G401 (cell line): Measurements from ENCODE around the gene RUBCNL. TPM values are rescaled to one million over a fixed set of nuclear protein-coding genes. Genes with fewer than 3 reads are reported as not detected.
A peak's percentile ranks its signal among the peaks of the same experiment; 100 is the strongest.
"Not testable (repeated sequence)": the region's sequence is repeated elsewhere in the genome, so short reads cannot be mapped to it uniquely, and the experiment has no call there.

Experiments
- DNase-seq: peaks from one replicate; pipeline ENCODE4 v3.0.0-alpha.2; 2015; ENCODE audit warnings: low spot score
- in situ Hi-C: cut with HindIII; loops from 2 replicates; pipeline ENCODE4 v1.10.0; 2016; ENCODE audit warnings: low sequenced_read_pairs, mixed read lengths
- total RNA-seq: library from RNA; depleted of rRNA; stranded (reverse); fragments of >200 nt; shearing (Covaris generic); gene quantifications from 2 replicates; pipeline ENCODE4 v1.2.3, GENCODE V29; 2014; rRNA removed

Gene RUBCNL
- not detected in 2 replicates for total RNA-seq

GRCh38 chr13:46387064-46387851 is at the start of gene RUBCNL:
Gene RUBCNL, minus strand, starts transcription at chr13:46387252. Its CDS starts 14,777 bp downstream, at chr13:46372475.
- in situ Hi-C loops = no loop called here
- DNase-seq = no peak

- in situ Hi-C loops, DNase-seq: not testable (repeated sequence)
These were observed 42.5 kb upstream of the RUBCNL start for GRCh38 chr13:46429558-46429957.

GRCh38 chr13:46405457-46405856 is 18.4 kb upstream of the RUBCNL start:
- in situ Hi-C loops = no loop called here
- DNase-seq = no peak

GRCh38 chr13:46404733-46405100 is 17.7 kb upstream of the RUBCNL start:
- in situ Hi-C loops = no loop called here
- DNase-seq = no peak

- in situ Hi-C loops = no loop called here
- no peak for DNase-seq
These were observed 17.0 kb upstream of the RUBCNL start for GRCh38 chr13:46403851-46404732.

GRCh38 chr13:46402178-46402577 is 15.1 kb upstream of the RUBCNL start:
- DNase-seq = no peak
- in situ Hi-C loops = no loop called here

GRCh38 chr13:46401432-46401831 is 14.4 kb upstream of the RUBCNL start:
- DNase-seq = no peak
- in situ Hi-C loops = no loop called here

GRCh38 chr13:46396341-46396740 is 9.3 kb upstream of the RUBCNL start:
- in situ Hi-C loops = no loop called here
- no peak for DNase-seq

- no peak for DNase-seq
- in situ Hi-C loops = no loop called here
These were observed 5.9 kb upstream of the RUBCNL start for GRCh38 chr13:46392967-46393366.

GRCh38 chr13:46389457-46390451 is 2.7 kb upstream of the RUBCNL start:
- peak; percentile 46 for DNase-seq
- in situ Hi-C loops = no loop called here

- DNase-seq = no peak
- in situ Hi-C loops = no loop called here
These were observed 1.8 kb upstream of the RUBCNL start for GRCh38 chr13:46388846-46389245.

GRCh38 chr13:46388308-46388707 is 1.3 kb upstream of the RUBCNL start:
- in situ Hi-C loops = no loop called here
- DNase-seq = no peak

- in situ Hi-C loops = no loop called here
These were observed 524 bp downstream of the RUBCNL start for GRCh38 chr13:46386392-46387063.

GRCh38 chr13:46385946-46386345 is 1.1 kb downstream of the RUBCNL start:
- in situ Hi-C loops = no loop called here
- no peak for DNase-seq

More at GRCh38 chr13:46386392-46387063, 524 bp downstream of the RUBCNL start:
- no peak for DNase-seq

- in situ Hi-C loops = no loop called here
- no peak for DNase-seq
These were observed 3.7 kb downstream of the RUBCNL start for GRCh38 chr13:46383383-46383782.

GRCh38 chr13:46382224-46382623 is 4.8 kb downstream of the RUBCNL start:
- no peak for DNase-seq
- in situ Hi-C loops = no loop called here

GRCh38 chr13:46380242-46380641 is 6.8 kb downstream of the RUBCNL start:
- no peak for DNase-seq
- in situ Hi-C loops = no loop called here

GRCh38 chr13:46379611-46380010 is 7.4 kb downstream of the RUBCNL start:
- in situ Hi-C loops = no loop called here
- no peak for DNase-seq

- in situ Hi-C loops = no loop called here
- DNase-seq = no peak
These were observed 8.6 kb downstream of the RUBCNL start for GRCh38 chr13:46378411-46378810.
